Measurements from ENCODE around the gene AMN. TPM values are rescaled to one million over a fixed set of nuclear protein-coding genes. Genes with fewer than 3 reads are reported as not detected.

Gene AMN
- total RNA-seq, 1 experiment from 2014 or later, result not detected

DNA sequence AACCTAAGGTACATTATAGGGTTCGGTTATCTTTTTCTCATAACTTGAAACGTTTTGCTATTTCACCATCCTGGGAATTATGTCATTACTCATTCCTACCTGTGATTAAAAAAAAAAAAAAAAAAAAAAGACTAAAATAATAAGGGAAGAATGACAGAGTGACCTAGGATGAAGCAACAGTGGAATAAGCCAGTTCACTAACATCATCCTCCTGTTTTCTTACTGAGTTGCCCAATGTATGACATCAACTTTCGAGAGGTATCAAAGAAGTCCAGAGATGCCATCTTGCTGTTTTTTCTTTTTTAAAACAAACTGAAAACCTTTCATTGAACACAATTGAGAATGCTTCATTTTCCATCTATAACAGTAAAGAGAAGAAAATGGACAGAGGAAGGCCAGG is 42.8 kb downstream of the AMN start:
- DNase-seq (ENCODE audit: low read depth), result no peak

DNA sequence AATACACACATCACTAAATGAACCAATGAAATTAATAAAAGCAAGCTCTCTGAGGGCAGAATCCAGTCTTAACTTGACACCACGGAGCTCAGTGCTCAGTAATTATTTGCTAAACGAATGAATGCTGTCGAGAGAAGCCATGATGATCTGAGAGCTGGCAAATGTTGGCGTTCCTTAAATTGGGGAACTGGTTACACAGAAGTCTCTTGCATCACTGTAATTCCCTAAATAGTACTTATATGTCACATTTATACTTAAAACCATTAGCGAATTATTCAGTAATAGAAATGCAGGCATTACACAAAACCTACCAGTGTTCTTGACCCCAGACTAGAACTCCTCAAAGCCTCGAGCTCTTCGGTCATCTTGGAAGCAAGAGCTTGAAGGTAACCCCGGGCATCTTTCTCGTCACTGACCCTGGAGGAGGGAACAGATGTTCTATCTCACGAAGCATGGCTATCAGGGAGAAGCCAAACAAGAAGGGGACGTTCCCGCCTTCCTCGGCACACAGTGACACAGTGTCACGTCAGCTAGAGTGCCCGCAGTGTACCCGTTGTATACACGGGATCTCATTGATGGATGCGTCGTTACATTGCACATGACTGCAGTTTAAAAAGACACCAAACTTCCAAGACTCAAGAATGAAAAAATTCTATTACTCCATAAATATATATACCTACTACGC is 43.6 kb downstream of the AMN start:
- DNase-seq (ENCODE audit: low read depth), result no peak

DNA sequence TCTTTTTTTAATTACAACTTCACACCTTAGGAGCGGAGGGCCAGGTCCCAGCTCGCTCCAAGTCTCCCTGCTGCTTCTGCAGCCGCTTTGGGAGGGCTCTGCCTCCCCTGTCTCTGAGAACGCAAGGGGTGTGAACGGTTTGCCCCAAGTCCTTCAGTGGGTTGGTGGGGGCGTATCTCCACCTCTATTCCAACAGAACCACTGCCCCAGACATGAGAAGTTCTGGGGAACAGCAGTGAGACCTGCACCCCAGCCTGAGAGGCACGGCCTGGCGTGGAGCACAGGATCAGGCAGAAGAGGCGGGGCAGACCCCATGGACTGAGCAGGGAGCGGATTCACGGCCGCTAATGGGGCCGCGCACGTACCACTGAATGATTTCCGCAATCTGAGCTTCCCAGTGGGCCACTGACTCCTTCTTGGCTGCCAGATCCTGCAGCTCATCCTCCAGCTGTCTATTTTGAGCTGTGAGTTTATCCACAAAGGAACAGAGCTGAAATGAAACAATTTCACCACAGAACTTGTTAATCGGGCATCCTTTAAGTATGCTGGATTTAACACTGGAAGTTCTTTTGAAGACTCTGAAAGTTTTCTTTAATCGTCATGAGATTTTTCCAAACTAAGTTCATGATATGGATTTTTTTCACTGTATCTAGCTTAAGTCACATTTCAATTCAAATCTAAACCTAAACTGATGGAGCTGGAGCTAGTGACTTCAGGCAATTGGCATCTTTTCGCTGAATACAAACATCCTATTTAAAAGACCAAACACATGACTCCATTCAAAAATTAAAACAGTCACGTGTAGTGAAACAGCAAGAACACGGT is 44.4 kb downstream of the AMN start:
- no peak for DNase-seq (ENCODE audit: low read depth)

DNA sequence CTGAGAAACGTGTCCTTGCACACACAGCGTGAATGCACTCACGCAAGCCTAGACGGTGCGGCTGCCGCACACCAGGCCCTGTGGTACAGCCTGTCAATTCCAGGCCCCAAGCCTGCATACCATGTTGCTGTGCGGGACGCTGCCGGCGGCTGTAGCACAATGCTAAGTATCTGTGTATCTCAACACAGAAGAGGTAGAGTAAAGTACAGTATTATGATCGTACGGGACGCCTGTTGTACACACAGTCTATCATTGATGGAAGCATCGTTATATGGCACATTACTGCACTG is 45.0 kb downstream of the AMN start:
- DNase-seq (ENCODE audit: low read depth), result no peak

DNA sequence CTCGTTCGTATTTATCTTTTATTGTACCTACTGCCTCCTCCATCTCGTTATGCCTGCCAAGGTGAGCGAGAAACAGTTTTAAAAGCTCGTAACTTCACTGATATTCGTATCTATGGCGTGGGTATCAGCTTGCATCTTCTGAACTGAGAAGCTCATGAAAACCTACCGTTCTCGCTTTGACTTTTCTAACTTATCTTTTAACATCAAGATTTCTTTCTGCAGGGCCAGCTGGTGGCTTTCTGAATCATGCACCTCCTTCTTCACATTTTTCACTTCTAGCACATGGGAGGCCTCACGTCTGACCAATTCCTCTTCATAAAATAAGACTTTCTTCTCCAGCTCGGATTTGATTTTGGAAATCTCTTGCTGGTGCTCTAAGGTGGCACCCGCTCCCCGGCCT is 45.8 kb downstream of the AMN start:
- no peak for DNase-seq (ENCODE audit: low read depth)

DNA sequence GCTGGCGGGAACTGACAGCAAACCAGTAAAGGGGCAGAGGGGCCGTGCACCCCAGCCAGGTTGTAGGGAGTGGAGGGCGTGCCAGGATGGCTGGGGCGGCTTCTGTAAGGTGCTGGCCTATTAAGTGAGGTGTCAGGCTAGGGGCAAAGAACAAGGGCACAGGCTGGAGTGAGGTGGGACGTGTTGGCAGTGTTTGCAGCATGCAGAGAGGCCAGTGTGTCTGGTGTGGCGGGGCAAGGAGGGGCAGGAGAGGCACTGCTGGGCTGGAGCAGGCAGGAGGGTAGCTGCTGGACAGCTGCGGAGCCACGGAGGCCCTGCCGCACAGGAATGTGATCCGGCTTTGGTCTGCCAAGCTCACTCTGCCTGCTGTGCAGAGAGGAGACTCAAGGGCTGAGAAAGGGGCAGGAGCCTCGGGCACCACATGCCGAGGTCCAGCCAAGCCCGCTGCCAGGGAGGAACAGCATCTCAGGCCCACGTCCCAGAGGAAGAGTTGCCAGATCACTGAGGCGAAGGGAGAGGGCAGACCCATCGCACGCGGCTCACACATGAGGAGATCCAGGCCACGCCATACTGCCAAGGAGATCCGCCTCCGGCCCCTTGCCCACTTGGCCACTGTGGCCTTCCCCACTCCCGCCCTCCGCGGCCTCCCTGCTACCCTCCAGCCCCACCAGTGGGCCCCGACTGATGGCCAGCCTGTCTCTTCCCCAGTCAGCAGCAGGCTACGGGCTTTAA is 46.8 kb downstream of the AMN start:
- DNase-seq (ENCODE audit: low read depth), result no peak

DNA sequence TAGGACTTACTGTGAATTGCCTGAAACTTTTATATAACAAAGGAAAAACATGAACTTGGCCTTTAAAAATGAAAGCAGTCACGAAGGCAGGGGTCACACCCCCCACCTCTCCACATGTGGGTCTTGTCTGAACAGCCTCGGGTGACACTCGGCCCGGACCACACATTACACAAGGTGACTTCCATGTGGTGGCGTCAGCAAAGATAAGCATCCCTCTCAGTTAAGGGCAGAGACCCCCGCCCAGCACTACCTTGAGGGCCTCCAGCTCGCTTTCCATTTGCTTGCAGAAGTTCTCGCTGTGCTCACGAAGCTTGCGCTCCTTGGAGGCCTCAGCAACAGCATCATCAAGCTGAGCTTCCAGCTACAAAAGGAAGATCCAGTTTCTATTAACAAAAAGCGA is 47.4 kb downstream of the AMN start:
- DNase-seq (ENCODE audit: low read depth), result no peak

DNA sequence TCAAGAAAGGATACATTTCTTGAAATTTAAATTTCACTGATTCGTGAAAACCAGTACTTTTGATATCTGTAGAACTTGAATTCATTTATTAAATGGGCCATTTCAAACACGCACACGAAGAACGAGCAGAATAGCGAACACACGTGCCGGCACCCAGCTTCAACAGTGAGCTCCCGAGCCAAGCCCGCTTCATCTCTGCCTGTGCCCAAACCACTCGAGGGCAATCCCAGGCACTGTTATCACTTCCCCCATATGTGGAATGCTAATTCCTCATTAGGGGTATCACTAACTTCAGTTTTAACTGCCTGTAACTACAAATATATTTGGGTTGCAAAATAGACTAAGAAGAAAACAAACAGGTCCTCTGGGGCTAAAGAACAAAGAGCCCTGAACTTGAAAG is 48.0 kb downstream of the AMN start:
- no peak for DNase-seq (ENCODE audit: low read depth)

DNA sequence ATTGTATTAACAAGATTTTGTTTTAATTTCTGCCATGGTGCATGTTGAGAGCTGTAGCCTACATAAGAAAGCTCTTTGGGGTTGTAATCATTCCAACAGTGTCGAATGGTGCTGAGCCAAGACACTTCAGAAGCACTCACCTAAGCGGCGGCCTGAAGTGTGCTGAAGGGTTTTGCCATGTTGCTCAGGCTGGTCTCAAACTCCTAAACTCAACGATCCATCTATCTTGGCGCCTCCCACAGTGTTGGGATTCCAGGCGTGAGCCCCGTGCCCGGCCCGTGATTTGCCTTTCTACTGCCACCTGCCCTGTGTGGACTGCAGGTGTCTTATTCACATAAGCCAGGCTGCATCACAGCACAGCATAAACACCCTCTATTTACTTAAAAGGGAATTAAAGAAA is 48.9 kb downstream of the AMN start:
- DNase-seq (ENCODE audit: low read depth), result no peak

DNA sequence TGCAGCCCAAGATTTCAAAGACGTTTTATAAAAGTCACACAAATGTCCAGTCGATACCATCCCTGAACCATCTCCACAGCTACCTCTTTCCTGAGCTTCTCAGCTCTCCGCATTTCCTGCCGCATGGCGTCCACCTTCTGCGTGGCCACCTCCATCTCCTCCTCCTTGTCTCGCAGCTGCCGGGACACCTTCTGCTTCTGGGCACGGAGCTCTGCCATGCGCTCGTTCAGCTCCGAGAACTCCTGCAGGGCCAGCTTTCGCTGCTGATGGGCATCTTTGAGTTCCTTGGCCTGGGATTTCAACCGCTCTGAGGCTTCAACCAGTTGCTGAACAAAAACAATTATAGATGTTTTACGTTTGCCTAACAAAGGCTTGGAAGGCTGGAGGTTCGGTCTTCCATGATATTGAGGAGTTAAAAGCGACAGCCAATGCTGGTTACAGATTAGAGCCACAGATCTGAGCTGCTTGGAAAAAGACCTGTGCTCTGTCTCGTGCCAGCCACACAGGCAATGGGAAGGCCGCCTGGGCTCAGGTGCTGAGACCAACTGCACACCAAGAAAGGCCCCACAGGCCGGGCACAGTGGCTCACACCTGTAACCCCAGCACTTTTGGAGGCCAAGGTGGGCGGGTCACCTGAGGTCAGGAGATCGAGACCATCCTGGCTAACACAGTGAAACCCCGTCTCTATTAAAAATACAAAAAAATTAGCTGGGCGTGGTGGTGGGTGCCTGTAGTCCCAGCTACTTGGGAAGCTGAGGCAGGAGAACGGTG is 49.6 kb downstream of the AMN start:
- no peak for DNase-seq (ENCODE audit: low read depth)

DNA sequence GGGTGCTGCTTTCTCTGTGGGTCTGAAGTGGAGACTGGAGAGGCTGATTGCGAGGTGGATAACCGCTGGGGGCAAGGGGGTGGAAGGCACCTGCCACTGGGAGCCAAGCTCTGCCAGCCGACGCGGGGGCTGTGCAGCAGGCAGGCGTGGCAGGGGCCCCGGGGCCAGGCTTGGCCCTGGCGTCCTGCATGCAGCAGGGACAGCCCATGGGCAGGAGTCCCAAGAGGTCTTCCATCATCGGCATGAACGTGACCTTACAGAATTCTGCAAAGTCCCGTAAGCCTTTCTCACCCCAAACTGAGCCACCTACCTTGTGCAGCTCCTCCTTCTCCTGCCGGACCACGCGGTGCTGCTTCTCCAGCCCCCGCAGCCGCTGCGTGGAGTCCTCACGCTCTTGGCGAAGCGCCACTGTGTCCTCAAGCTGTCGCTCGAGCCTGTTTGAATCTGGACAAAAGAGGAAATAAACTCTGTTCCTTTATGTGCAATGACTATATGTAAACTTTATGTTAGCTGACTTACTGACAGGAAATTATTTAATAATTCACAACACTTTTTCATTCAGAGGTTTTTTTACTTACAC is 51.3 kb downstream of the AMN start:
- no peak for DNase-seq (ENCODE audit: low read depth)

DNA sequence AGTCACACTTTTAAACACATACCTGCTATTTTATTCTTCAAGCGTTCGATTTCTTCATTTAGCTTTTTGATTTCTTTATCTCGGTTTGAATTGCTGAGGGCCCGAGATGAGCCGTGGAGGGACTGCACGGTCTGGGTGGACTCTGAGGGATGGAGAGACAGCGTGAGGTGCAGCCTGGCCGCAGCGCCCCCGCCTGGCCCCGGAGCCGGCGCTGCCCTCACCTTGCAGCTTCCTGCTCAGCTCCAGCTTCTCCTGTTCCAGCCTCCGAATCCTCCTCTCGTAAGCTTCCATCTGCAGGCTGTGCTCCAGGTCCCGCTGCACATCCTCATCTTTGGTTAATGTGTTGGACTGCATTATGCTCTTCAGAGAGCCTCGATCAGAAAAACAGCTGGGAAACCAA is 53.2 kb downstream of the AMN start:
- no peak for DNase-seq (ENCODE audit: low read depth)

DNA sequence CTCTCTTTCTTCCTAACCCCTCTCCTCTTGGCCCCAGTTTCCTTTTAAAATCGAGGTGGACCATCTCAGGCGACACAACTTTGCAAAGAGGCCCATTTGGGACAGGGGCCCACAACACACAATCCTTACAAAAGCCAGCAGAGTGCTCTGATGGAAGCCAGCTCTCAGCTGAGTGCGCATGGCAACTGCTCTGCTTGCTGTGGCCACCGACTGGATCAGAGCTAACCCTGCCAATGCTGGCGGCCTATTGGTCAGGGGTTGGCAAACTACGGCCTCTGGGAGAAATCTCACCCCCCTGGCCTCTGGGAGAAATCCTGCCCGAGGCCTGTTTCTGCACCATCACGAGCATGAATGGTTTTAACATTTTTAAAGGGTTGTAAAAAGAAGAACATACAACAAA is 55.0 kb downstream of the AMN start:
- DNase-seq (ENCODE audit: low read depth), result no peak

DNA sequence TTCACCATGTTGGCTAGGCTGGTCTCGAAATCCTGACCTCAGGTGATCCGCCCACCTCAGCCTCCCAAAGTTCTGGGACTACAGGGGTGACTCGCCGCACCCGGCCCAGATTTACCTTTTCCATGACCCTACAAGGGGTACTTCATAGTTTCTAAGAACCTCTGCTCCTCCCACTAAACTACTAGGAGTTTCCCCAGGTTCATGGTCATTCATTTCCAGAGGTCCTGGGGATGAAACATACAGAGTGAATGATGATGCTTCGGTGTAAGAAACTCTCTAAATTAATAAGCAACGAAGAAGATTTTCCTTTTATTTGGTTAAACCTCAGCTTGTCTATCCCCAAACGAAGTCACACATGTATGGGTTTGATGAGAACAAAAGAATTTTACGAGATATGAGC is 56.9 kb downstream of the AMN start:
- DNase-seq (ENCODE audit: low read depth), result no peak

DNA sequence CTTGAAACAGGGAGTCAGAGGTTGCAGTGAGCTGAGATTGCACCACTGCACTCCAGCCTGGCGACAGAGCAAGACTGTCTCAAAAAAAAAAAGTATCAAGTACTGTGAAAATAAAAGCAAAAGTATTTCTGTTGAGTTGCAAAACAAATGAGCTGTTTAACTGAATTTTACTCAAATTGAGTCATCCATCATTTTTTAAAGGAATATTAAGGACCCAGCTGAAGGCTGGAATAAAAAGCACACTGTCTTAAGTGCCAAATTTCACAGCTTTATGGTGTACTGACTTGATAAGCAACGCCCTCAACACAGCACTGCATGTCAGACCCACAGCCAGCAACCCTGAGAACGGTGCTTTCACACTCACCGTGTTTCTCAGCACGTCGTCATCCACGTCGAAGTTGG is 57.9 kb downstream of the AMN start:
- DNase-seq (ENCODE audit: low read depth), result no peak

Other genes with a start within 250 kb of the AMN start
- gene TRAF3, start 145.2 kb upstream of the AMN start, total RNA-seq (2014; rRNA removed; shearing (Covaris generic)), result 21.4 and 24.0 TPM in 2 replicates
- gene CDC42BPB, start 134.9 kb downstream of the AMN start, total RNA-seq (2014; rRNA removed; shearing (Covaris generic)), result 42.1 and 54.3 TPM in 2 replicates
- gene LBHD2, start 161.5 kb downstream of the AMN start, total RNA-seq (2014; rRNA removed; shearing (Covaris generic)), result not detected in 2 replicates
- gene EXOC3L4, start 172.1 kb downstream of the AMN start, total RNA-seq (2014; rRNA removed; shearing (Covaris generic)), result not detected in 2 replicates
- 17.6 and 26.1 TPM in 2 replicates for gene TNFAIP2, start 200.8 kb downstream of the AMN start, total RNA-seq (2014; rRNA removed; shearing (Covaris generic))

Data from HT1080 (cell line).